Cardiac fibroblast (primary cell): ENCODE data around the gene ADRA2C.

Source experiments
- DNase-seq, 2 donors: peaks; one replicate each; pipeline versions ENCODE4 v3.0.0 to v3.0.0-alpha.2; 2010; ENCODE audit warnings: low read depth in 2 of 2
- H3K4me3 ChIP-seq, 2 donors: replicated peaks in 1 of 2; 1 replicate in 1 of 2; 2 replicates in 1 of 2; pipeline ENCODE4 v1.5.1; 2011; ENCODE audit warnings: low read depth in 2 of 2, low read length in 2 of 2, mild to moderate bottlenecking in 2 of 2, moderate library complexity in 1 of 2
- CTCF ChIP-seq: IDR thresholded peaks from one replicate; pipeline ENCODE4 v1.5.1; 2011; ENCODE audit warnings: low read depth, mild to moderate bottlenecking, low read length, inconsistent platforms

ADRA2C gene

DNA sequence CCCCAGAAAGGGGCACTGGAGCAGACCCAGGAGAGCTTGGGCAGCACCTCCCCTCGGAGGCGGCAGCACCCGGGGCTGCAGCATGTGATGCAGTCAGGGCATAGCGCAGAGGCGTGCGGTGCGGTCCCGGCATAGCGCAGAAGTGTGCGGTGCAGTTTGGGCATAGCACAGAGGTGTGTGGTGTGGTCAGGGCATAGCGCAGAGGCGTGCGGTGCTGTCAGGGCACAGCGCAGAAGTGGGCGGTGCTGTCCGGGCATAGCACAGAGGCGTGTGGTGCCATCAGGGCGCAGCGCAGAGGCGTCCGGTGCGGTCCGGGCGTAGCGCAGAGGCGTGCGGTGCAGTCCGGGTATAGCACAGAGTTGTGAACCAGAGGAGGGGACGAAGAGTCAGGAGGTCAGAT, 42.8 kb downstream of the ADRA2C start:
- DNase-seq, result no peak
- no peak for TF ChIP-seq CTCF
- no peak overlapping the region for H3K4me3 ChIP-seq

DNA sequence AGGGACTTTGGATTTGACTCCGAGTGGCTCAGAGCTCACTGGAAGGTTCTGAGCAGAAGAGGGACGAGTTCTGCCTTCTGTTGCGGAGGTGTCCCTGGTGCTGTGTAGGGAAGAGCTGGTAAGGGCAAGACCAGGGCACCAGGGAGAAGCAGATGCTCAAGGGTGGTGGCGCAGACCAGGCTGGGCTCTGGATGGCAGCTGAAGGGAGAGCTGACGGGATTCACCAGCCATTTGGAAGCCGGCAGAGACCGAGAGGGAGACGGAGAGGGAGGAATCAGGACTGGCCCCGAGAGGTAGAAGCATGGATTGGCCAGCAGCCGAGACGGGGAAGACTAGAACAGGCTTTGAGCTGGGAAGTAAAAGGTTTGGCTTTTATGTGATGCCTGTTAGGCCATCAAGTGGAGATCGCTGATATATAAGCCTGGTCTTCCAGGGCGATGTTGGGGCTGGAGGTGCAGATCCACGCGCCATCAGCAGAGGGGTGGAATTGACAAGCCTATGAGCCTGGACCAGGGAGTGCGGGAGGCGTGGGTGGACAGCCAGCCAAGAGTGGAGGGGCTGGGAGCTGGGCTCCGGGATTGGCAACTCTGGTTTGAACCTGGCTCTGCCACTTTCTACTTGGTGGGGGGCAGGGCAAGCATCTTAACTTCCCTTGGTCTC, 43.4 kb downstream of the ADRA2C start:
- no peak overlapping the region for H3K4me3 ChIP-seq
- TF ChIP-seq CTCF, result no peak
- DNase-seq, result no peak

GRCh38 chr4:3810111-3810680, 44.0 kb downstream of the ADRA2C start:
- DNase-seq, result no peak
- no peak overlapping the region for H3K4me3 ChIP-seq
- no peak for TF ChIP-seq CTCF

- no peak for TF ChIP-seq CTCF
- no peak overlapping the region for H3K4me3 ChIP-seq
- DNase-seq, result no peak
Observed at GRCh38 chr4:3810796-3811485, 44.8 kb downstream of the ADRA2C start.

DNA sequence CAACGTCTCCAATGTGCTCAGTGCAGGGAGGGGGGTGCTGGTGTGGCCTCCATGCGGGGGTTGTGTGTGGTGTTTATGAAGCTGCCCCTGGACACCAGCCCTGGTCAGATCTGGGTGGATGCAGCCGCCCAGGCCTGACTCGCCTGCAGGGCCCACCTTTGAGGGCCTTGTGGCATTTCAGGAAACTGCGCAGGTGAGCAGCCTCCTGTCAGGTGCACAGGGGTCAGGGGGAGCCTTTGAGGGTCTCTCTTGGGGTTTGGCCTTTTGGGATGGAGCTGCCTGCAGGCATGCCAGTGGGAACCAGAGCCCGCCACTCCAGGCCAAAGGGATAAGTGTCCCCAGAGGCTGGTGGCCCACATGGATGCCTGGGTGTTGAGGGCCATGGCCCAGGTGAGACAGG, 45.4 kb downstream of the ADRA2C start:
- no peak for DNase-seq
- H3K4me3 ChIP-seq, result no peak overlapping the region
- TF ChIP-seq CTCF, result no peak

DNA sequence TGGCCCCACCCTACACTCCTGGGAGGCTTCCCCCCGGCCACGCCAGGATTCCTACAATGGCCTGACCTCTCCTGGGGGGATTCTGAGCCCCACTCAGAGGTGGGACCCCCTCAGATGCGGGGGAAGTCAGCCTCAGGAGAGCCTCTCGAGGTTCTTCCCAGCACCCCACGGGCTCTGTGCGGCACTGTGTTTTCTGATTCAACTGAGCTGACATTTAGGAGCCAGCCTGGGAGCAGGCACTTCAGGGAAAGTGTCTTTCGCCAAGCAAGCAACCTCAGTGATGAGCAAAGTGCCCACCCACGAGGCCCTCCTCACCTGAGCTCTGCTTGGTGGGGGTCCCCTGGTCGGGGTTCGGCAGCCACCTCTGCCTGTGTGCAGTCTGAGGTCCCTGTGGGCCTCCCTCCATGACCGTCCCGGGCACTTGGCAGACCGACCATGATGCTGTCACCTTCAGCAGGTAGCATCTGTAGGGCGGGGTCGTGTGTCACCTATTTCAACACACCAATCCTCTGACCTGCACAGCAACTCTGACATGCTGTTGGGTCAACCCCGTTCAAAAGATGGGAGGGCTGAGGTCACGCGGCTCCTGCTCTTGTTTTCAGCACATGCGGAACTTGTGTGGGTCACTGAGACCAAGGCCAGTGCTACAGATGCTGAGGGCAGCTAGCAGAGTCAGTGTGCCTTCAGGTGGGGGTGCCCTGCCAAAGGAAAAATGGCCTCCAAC, 46.2 kb downstream of the ADRA2C start:
- TF ChIP-seq CTCF, result no peak
- H3K4me3 ChIP-seq, result no peak overlapping the region
- DNase-seq, result no peak
